C4-2B (cell line): ENCODE data around the gene SH3RF3.

Source experiments
- H3K27ac ChIP-seq: fragments of 450-650 bp; 2 replicates; pipeline ENCODE4 v1.5.1; 2017
- CTCF ChIP-seq: fragments of 450-650 bp; conservative IDR thresholded peaks from 2 replicates; pipeline ENCODE4 v1.5.1; 2017; ENCODE audit warnings: mild to moderate bottlenecking
- ZFX ChIP-seq: fragments of 450-650 bp; IDR thresholded peaks from 2 replicates; pipeline ENCODE4 v1.6.1; 2017

SH3RF3 gene

DNA sequence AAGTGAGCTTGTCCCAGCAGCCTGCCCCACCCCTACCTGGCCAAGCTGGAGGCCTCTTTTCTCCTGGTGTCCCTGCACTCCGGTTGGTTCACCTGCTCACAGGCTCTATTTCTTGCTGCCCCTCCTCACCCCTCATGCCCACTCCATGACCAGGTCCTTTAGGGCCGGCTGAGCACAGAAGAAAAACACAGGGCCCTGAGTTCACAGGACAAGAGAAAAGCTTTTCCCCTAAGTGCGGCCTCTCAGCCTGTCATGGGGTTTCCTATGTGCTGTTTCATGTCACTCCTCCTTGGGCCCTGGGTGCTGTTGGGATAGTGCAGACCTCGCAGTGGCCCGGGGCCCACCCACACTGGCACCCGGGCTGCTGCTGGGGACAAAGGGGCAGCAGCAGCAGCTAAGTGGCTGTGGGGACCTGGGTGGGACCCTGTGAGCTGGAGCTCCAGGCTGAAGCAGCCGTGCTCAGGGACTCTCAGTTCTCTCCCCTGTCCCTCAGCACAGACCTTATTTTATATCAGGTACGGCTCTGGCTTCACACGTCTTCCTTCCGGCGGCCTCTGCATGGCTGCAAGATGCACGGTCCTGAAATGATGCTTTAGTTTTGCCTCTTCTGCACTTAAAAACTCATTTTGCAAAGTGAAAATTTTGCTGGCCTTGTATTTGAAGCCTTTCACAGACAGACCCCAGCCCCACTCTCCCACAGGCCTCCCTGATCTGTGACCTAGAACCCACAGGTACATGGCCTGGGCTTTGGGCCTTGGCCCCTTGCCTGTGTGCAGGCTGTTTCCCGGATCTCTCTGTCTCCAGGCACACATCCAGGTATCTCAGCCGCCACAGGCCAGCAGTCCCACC is 71.8 kb downstream of the SH3RF3 start:
- TF ChIP-seq CTCF: no peak
- TF ChIP-seq ZFX: no peak
- peak overlapping the region; percentile 71 for H3K27ac ChIP-seq

- H3K27ac ChIP-seq: peak overlapping the region; percentile 71
- TF ChIP-seq ZFX: 0 out of 2 replicates have a peak, but pooled peaks have one; percentile 7
- TF ChIP-seq CTCF: no peak
Measured at GRCh38 chr2:109201465-109202327, 72.7 kb downstream of the SH3RF3 start.

DNA sequence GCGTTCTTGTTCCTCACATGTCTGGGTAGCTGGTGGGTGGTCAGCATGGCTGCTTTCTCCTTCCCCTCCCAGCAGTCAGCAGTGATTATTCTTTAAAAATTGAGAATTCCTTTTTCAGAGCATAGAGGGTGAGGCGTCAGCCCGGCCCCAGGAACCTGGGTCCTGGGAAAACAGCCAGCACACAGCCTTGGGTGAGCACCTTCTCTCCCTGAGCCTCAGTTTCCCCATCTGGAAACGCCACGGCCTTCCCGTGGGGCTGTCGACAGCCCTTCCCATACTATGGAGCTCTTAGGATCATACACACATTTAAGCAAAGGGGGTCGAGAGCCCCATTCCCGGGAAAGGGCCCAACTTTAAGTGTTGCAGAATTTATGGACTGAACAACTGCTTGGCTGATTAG is 73.5 kb downstream of the SH3RF3 start:
- TF ChIP-seq CTCF (no peak), ZFX (no peak)
- peak overlapping the region; percentile 71; the same call in 1 of the 2 replicates for H3K27ac ChIP-seq

DNA sequence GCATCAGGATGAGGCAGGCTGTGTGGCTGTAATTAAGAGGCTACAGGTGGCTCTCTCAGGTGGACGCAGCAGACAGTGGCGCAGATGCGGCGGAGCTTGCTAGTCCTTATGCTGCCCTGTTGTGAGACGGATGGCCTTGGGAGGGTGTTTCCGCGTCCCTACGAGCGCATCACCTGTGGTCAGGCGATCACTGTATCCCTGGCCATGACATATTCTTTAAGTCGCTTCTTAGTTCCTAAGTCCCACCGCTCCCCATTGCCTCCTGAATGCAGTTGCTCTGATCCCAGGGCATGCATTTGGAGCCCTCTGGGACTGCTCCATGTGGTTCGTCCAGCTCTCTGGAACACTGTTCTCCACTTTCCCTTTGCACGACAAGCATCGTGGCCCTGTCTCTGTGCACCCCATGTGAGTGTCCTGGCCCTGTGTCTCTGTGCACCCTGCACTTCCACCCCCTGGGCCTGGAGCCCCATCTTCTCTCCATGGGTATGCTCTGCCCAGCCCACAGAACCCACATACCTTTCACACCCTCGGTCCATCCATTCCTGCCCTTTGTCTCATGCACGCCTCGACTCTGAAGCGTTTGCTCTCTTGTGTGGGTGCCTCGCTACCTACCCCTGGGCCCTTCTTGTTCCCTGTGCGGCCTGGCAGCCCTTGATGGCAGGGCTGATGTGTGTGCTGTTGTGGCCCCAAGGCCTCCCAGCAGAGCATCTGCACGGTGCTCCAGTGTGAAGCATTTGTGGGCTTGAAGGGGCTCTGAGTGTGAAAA is 74.4 kb downstream of the SH3RF3 start:
- TF ChIP-seq CTCF (no peak), ZFX (no peak)
- no peak overlapping the region for H3K27ac ChIP-seq

- no peak for TF ChIP-seq CTCF
- TF ChIP-seq ZFX: no peak
- H3K27ac ChIP-seq: no peak overlapping the region
Measured at GRCh38 chr2:109204412-109204811, 75.4 kb downstream of the SH3RF3 start.

- no peak overlapping the region for H3K27ac ChIP-seq
- TF ChIP-seq ZFX (no peak), CTCF (no peak)
Measured at GRCh38 chr2:109205447-109205846, 76.4 kb downstream of the SH3RF3 start.
